Tibial nerve (tissue), 4 donors: ENCODE results near the gene SCN2A. TPM values are rescaled to one million over a fixed set of nuclear protein-coding genes. Genes with fewer than 3 reads are reported as not detected.
A peak's percentile ranks its signal among the peaks of the same experiment; 100 is the strongest.

Source experiments
- DNase-seq, 2 donors: peaks; one replicate each; pipeline ENCODE4 v3.0.0-alpha.2; 2019; ENCODE audit warnings: low spot score in 2 of 2
- H3K27ac ChIP-seq, 4 donors: fragments of 200-600 bp; sonication (generic) in 3 of 4; one replicate each; pipeline ENCODE4 v1.5.1; 2017 to 2019; ENCODE audit warnings: mild to moderate bottlenecking in 1 of 4
- H3K27me3 ChIP-seq, 2 donors: fragments of 200-600 bp; sonication (generic) in 1 of 2; one replicate each; pipeline versions ENCODE4 v1.5.1 to v1.6.0; 2017 to 2019
- H3K36me3 ChIP-seq, 3 donors: fragments of 200-600 bp; sonication (generic); one replicate each; pipeline ENCODE4 v1.5.1; 2018 to 2019
- H3K4me1 ChIP-seq, 4 donors: fragments of 200-600 bp; sonication (generic) in 3 of 4; one replicate each; pipeline ENCODE4 v1.5.1; 2017 to 2019
- H3K4me3 ChIP-seq, 4 donors: fragments of 200-600 bp; sonication (generic) in 3 of 4; one replicate each; pipeline ENCODE4 v1.5.1; 2017 to 2019; ENCODE audit warnings: mild to moderate bottlenecking in 1 of 4, moderate library complexity in 1 of 4
- H3K9me3 ChIP-seq, 4 donors: fragments of 200-600 bp; sonication (generic) in 3 of 4; one replicate each; pipeline ENCODE4 v1.5.1; 2017 to 2019
- CTCF ChIP-seq, 5 experiments: fragments of 200-600 bp in 3 of 5; fragments of 450-650 bp in 2 of 5; sonication (generic) in 3 of 5; IDR thresholded peaks; one replicate each; pipeline ENCODE4 v1.5.1; 2016 to 2019; ENCODE audit warnings: antibody characterized with exemption in 5 of 5, mild to moderate bottlenecking in 3 of 5, moderate library complexity in 2 of 5
- EP300 ChIP-seq, 2 donors: sonication (generic); formaldehyde crosslinking; IDR thresholded peaks; one replicate each; pipeline ENCODE4 v1.6.1; 2017; ENCODE audit warnings: antibody characterized with exemption in 2 of 2, mild to moderate bottlenecking in 1 of 2
- POLR2A ChIP-seq, 2 donors: fragments of 450-650 bp; IDR thresholded peaks; one replicate each; pipeline ENCODE4 v1.6.1; 2017; ENCODE audit warnings: antibody characterized with exemption in 2 of 2, mild to moderate bottlenecking in 2 of 2, moderate library complexity in 2 of 2
- WGBS, 2 donors: methylation state at CpG; one replicate each; pipeline ENCODE4 v1.1.5; 2018; 5-methylcytosine and 5-hydroxymethylcytosine counted together
- total RNA-seq, 4 donors: library from RNA; depleted of rRNA; stranded (reverse); fragments of >200 nt; gene quantifications; one replicate each; pipeline ENCODE4 v1.1.0, GENCODE V29; 2016

SCN2A gene
- total RNA-seq, 4 donors from 2014 or later: 0.20 to 2.1 (median 0.48) TPM

- H3K27ac ChIP-seq: no peak overlapping the region
- no peaks in the 10 kb centered on the region for H3K36me3 ChIP-seq
- DNase-seq: peak in 1 of 2 donors; percentile 5
- 3 to 10% methylated on average over 1 of the region's 1 CpG for WGBS, 2 donors
- H3K27me3 ChIP-seq: no peaks in the 10 kb centered on the region
- peaks cover 0 to 10% (median 0%) of the 10 kb centered on the region in 4 donors for H3K4me1 ChIP-seq
- H3K9me3 ChIP-seq: no peaks in the 10 kb centered on the region
- no peak overlapping the region for H3K4me3 ChIP-seq
- TF ChIP-seq POLR2A (IDR thresholded peaks at IDR 0.05) (no peak), EP300 (IDR thresholded peaks at IDR 0.05) (no peak), CTCF (IDR thresholded peaks at IDR 0.05) (no peak)
Observed at GRCh38 chr2:165440367-165440766, 201.2 kb downstream of the SCN2A start.

Other genes starting within 250 kb of the SCN2A start
- 1 to 10 TPM; 1.8 to 4.2 (median 2.7) TPM for gene SCN3A, start 35.4 kb upstream of the SCN2A start, total RNA-seq
- gene CSRNP3, start 230.3 kb downstream of the SCN2A start, total RNA-seq: 1 to 10 TPM; 1.3 to 5.5 (median 2.6) TPM